Measurements from ENCODE around the gene IGLL5. TPM values are rescaled to one million over a fixed set of nuclear protein-coding genes. Genes with fewer than 3 reads are reported as not detected.

Gene IGLL5
- total RNA-seq, 6 donors from 2014 or later = 4.3 to 58.5 (median 21.5) TPM

DNA sequence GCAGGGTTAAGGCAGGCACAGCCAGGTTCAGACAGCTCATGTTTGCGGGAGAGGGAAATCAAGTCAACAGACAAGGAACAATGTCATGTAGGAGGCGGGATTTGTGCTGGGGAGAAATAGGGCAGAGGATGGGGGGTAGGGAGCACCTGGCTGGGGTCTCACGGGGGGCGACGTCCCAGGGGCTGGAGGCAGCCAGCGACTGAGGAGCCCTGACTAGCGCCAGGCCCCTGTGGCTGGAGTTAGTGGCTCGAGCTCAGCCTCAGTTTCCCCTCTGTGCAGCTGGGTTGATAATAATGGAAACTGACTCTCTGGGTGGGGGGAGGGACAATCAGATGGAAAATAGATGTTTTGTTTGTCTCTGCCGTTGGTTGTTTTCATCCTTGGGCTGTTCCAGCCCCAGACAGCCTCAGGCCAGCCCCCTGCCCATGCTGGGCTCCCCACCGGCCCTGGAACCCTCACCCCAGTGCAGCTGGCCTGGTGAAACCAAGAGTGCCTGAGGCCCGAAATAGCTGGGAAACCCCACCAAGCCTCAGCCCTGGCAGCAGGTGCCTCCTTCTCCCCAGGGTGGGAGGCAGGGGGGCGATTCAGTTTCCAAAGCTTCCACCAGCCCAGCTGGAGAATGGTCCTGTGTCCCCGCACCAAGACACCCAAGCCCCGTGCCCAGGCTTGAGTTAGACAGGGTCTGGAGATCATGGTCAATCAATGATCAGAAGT is 44.1 kb downstream of the IGLL5 start:
- no peaks in the 10 kb centered on the region for H3K27me3 ChIP-seq
- WGBS, 2 donors = 77 to 83% methylated on average over 9 to 12 of the region's 14 CpGs
- no peak for DNase-seq
- no peaks in the 10 kb centered on the region for H3K9me3 ChIP-seq
- H3K4me3 ChIP-seq = no peak overlapping the region
- TF ChIP-seq, protein P1, sequence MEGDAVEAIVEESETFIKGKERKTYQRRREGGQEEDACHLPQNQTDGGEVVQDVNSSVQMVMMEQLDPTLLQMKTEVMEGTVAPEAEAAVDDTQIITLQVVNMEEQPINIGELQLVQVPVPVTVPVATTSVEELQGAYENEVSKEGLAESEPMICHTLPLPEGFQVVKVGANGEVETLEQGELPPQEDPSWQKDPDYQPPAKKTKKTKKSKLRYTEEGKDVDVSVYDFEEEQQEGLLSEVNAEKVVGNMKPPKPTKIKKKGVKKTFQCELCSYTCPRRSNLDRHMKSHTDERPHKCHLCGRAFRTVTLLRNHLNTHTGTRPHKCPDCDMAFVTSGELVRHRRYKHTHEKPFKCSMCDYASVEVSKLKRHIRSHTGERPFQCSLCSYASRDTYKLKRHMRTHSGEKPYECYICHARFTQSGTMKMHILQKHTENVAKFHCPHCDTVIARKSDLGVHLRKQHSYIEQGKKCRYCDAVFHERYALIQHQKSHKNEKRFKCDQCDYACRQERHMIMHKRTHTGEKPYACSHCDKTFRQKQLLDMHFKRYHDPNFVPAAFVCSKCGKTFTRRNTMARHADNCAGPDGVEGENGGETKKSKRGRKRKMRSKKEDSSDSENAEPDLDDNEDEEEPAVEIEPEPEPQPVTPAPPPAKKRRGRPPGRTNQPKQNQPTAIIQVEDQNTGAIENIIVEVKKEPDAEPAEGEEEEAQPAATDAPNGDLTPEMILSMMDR (IDR thresholded peaks at IDR 0.05) = no peak
- TF ChIP-seq POLR2A (IDR thresholded peaks at IDR 0.05) (no peak), EP300 (IDR thresholded peaks at IDR 0.05) (no peak), POLR2AphosphoS5 (IDR thresholded peaks at IDR 0.05) (no peak)
- peaks cover 0 to 5% (median 4%) of the 10 kb centered on the region in 4 donors for H3K4me1 ChIP-seq
- no peaks in the 10 kb centered on the region for H3K36me3 ChIP-seq
- H3K27ac ChIP-seq = no peak overlapping the region
- no peak for ATAC-seq (ENCODE audit: low FRiP score in 2 of 2)

DNA sequence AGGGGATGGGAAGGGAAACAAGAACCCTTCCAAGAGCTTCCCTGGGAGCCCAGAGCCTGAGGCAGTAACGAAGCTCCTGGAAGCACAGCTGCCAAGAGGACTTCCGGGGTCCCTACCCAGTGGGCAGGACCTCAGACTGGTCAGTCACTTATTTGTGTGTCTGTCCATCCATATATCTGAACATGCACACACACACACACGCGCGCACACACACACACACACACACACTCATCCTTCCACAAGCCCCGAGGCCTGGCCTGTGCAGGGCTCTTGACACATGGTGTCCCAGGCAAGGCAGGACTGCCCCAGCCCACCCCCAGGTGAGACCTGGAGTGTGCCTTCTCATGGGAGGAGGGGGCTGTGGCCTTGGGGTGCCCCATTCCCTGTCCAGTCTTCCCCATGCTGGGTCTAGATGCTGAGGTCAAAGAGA is 44.9 kb downstream of the IGLL5 start:
- TF ChIP-seq POLR2AphosphoS5 (IDR thresholded peaks at IDR 0.05) = no peak
- TF ChIP-seq POLR2A (IDR thresholded peaks at IDR 0.05) = no peak
- TF ChIP-seq EP300 (IDR thresholded peaks at IDR 0.05) = no peak
- TF ChIP-seq, protein P1 (IDR thresholded peaks at IDR 0.05) = no peak
- ATAC-seq (ENCODE audit: low FRiP score in 2 of 2) = no peak
- no peak overlapping the region for H3K4me3 ChIP-seq
- H3K9me3 ChIP-seq = no peaks in the 10 kb centered on the region
- 63 to 67% methylated on average over 4 to 6 of the region's 6 CpGs for WGBS, 2 donors
- no peak overlapping the region for H3K27ac ChIP-seq
- H3K4me1 ChIP-seq = peaks cover 0 to 5% (median 4%) of the 10 kb centered on the region in 4 donors
- DNase-seq = no peak
- no peaks in the 10 kb centered on the region for H3K27me3 ChIP-seq
- no peaks in the 10 kb centered on the region for H3K36me3 ChIP-seq

DNA sequence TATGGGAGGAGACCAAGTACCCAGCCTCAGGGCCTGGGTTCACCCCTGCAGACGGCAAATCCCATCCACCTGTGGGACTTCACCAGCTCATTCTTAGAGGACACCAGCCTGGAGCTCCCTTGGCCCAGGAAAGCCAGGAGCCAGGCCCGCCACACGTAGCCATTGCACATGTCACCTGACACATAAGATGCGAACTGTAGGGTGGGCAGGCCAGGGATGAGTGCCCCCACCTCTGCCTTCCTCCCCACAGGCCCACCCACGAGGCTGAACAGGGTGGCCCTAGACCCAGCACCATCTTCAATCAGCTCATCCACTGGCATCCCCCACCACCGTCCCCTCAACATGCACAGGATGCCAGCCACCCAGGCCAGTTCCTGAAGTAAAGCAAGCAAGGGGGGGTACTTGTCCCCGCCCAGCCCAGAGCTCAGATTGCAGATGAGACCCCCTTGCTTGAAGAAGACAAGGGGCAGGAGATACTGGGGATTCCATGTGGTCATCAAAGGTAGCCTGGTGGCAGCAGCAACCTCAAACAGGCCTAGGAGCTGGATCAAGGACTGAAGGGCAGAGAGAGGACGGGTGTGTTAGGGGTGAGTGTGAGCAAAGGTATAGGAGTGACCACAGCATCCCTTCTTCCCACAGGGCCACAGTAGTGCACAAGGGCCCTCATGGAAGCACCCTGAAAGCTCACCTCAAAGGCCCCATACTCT is 45.6 kb downstream of the IGLL5 start:
- TF ChIP-seq POLR2AphosphoS5 (IDR thresholded peaks at IDR 0.05) (no peak), POLR2A (IDR thresholded peaks at IDR 0.05) (no peak), EP300 (IDR thresholded peaks at IDR 0.05) (no peak)
- TF ChIP-seq, protein P1 (IDR thresholded peaks at IDR 0.05) = no peak
- H3K27me3 ChIP-seq = no peaks in the 10 kb centered on the region
- H3K9me3 ChIP-seq = no peaks in the 10 kb centered on the region
- peaks cover 0 to 4% (median 4%) of the 10 kb centered on the region in 4 donors for H3K4me1 ChIP-seq
- ATAC-seq (ENCODE audit: low FRiP score in 2 of 2) = no peak
- H3K27ac ChIP-seq = no peak overlapping the region
- 83 to 93% methylated on average over 4 to 8 of the region's 8 CpGs for WGBS, 2 donors
- no peaks in the 10 kb centered on the region for H3K36me3 ChIP-seq
- no peak overlapping the region for H3K4me3 ChIP-seq
- DNase-seq = no peak

DNA sequence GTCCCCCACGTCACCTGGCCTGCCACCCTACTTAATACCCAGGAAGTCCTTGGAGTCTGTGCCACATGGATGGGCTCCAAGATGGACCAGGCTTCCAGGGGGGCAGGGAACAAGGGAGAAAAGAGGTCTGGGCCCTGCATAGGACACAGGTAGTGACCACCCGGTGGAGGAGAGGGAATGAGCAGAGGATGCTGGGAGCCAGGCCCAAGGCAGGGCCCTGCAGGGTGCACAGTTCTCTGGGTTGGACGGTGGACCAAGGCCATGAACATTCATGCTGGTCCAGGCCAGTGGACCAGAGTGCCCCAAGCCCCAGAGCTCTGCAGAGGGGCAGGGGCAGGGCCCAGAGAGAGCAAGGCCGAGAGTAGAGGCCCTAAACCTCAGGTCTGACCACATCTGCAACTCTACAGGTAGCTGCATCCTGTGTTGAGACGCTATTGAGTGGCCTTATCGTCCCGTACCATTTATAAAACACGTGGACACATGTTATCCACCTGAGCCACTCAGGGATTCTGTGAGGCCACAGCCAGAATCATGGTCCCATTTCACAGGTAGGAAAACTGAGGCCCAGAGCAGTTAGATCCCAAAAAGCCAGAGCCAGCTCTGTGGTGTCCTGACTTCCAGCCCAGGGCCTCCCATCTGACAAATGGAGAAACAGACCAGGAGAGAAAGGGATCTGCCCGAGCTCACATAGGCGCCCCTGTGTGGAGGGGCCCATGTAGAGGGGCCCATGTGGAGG is 46.4 kb downstream of the IGLL5 start:
- Histone ChIP-seq H3K9me3 (no peaks in the 10 kb centered on the region), H3K4me3 (no peak overlapping the region), H3K4me1 (peaks cover 0 to 4% (median 0%) of the 10 kb centered on the region in 4 donors), H3K27me3 (no peaks in the 10 kb centered on the region), H3K27ac (no peak overlapping the region), H3K36me3 (no peaks in the 10 kb centered on the region)
- ATAC-seq (ENCODE audit: low FRiP score in 2 of 2) (no peak), DNase-seq (no peak)
- 82 to 94% methylated on average over 7 to 10 of the region's 10 CpGs for WGBS, 2 donors
- TF ChIP-seq POLR2A (IDR thresholded peaks at IDR 0.05) = no peak

DNA sequence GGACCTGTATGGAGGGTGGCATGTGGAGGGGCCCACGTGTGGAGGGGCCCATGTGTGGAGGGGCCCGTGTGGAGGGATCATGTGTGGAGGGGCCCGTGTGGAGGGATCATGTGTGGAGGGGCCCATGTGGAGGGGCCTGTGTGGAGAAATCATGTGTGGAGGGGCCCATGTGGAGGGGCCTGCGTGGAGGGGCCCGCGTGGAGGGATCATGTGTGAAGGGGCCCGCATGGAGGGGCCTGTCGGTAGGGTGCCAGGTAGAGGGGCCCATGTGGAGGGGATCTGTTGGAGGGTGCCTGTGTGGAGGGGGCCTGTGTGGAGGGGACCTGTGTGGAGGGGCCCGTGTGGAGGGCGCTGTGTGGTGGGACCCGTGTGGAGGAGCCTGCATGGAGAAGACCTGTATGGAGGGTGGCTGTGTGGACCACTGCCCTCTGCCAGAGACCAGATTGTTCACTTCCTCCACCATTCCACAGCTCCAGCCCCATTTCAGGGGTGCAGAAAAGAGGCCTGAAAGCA is 47.0 kb downstream of the IGLL5 start:
- Histone ChIP-seq H3K4me1 (peaks cover 0 to 4% (median 0%) of the 10 kb centered on the region in 4 donors), H3K9me3 (no peaks in the 10 kb centered on the region), H3K36me3 (no peaks in the 10 kb centered on the region), H3K27me3 (no peaks in the 10 kb centered on the region), H3K4me3 (no peak overlapping the region), H3K27ac (no peak overlapping the region)
- no peak for TF ChIP-seq POLR2A (IDR thresholded peaks at IDR 0.05)
- TF ChIP-seq POLR2AphosphoS5 (IDR thresholded peaks at IDR 0.05) = no peak
- TF ChIP-seq EP300 (IDR thresholded peaks at IDR 0.05) = no peak
- TF ChIP-seq, protein P1 (IDR thresholded peaks at IDR 0.05) = no peak
- WGBS, 2 donors = 85 to 87% methylated on average over 11 of the region's 11 CpGs
- no peak for DNase-seq
- no peak for ATAC-seq (ENCODE audit: low FRiP score in 2 of 2)
